A549 (cell line): ENCODE data around the gene GPR15LG. TPM values are rescaled to one million over a fixed set of nuclear protein-coding genes. Genes with fewer than 3 reads are reported as not detected.

ENCODE experiments used
- ATAC-seq, 2 experiments: fragments of 200-7000 bp in 1 of 2; fragments of >200 bp in 1 of 2; cut with Nextera tagmentation in 1 of 2; cut with Tn5 transposase in 1 of 2; 3 replicates each; pipeline versions ENCODE4 v1.8.0 to v1.9.1; 2018 to 2020; ENCODE audit warnings: mild to moderate bottlenecking in 1 of 2, moderate library complexity in 1 of 2
- CTCF ChIA-PET: fragments of 300-600 bp; sonication (Branson Sonifier 250); formaldehyde crosslinking; extraction: SDS; loops from one replicate; lab custom pipeline; 2021; ENCODE audit warnings: antibody characterized with exemption, inconsistent platforms; lab: Yijun Ruan, JAX
- POLR2A ChIA-PET: fragments of 350-600 bp; formaldehyde crosslinking; extraction: SDS; loops from one replicate; lab custom pipeline; 2021; ENCODE audit warnings: antibody characterized with exemption, inconsistent platforms; lab: Yijun Ruan, JAX
- DNase-seq, 2 experiments: peaks; one replicate each; pipeline versions ENCODE4 v3.0.0 to v3.0.0-alpha.2; 2011 to 2016; ENCODE audit warnings: low read depth in 1 of 2, low spot score in 1 of 2
- FAIRE-seq: peaks from 2 replicates; lab custom pipeline; 2011; peaks lifted over from hg19 to GRCh38; lab: Jason Lieb, UNC
- H3K27ac ChIP-seq, 2 experiments: fragments of >200 bp; sonication (Bioruptor Twin); formaldehyde crosslinking; 3 replicates each; pipeline ENCODE4 v1.5.1; 2016 to 2017
- H3K4me1 ChIP-seq: fragments of >200 bp; sonication (Bioruptor Twin); formaldehyde crosslinking; 3 replicates; pipeline ENCODE4 v1.6.1; 2016
- H3K4me2 ChIP-seq: fragments of >200 bp; sonication (Bioruptor Twin); formaldehyde crosslinking; 3 replicates; pipeline ENCODE4 v1.6.1; 2016
- H3K4me3 ChIP-seq: fragments of >200 bp; sonication (Bioruptor Twin); formaldehyde crosslinking; 3 replicates; pipeline ENCODE4 v1.5.1; 2016
- H3K9me3 ChIP-seq: fragments of >200 bp; sonication (Bioruptor Twin); formaldehyde crosslinking; 3 replicates; pipeline ENCODE4 v1.6.1; 2016
- CBX2 ChIP-seq: fragments of 200-600 bp; sonication (generic); IDR thresholded peaks from 2 replicates; pipeline ENCODE4 v1.6.1; 2016; ENCODE audit warnings: low read depth, mild to moderate bottlenecking, borderline replicate concordance
- CHD4 ChIP-seq: fragments of 200-600 bp; sonication (generic); IDR thresholded peaks from 2 replicates; pipeline ENCODE4 v1.6.1; 2016; ENCODE audit warnings: antibody characterized with exemption, mild to moderate bottlenecking, borderline replicate concordance
- ELK1 ChIP-seq: fragments of 150-350 bp; IDR thresholded peaks from 2 replicates; pipeline ENCODE4 v1.6.1; 2014; ENCODE audit warnings: low read depth, mild to moderate bottlenecking, low read length
- FOSB ChIP-seq: fragments of 250-450 bp; sonication (Bioruptor Pico); IDR thresholded peaks from 2 replicates; pipeline ENCODE4 v1.5.0; 2020; ENCODE audit warnings: mild to moderate bottlenecking, moderate library complexity
- FOXS1 ChIP-seq: fragments of 250-450 bp; sonication (Bioruptor Pico); IDR thresholded peaks from 2 replicates; pipeline ENCODE4 v1.5.0; 2020; ENCODE audit warnings: mild to moderate bottlenecking, moderate library complexity
- GATA3 ChIP-seq: IDR thresholded peaks from 2 replicates; pipeline ENCODE4 v1.6.1; 2012; ENCODE audit warnings: borderline replicate concordance
- HOXB13 ChIP-seq: fragments of 250-450 bp; sonication (Bioruptor Pico); IDR thresholded peaks from 2 replicates; pipeline ENCODE4 v1.5.0; 2020; ENCODE audit warnings: low read depth, mild to moderate bottlenecking, moderate library complexity
- MAX ChIP-seq: IDR thresholded peaks from 2 replicates; pipeline ENCODE4 v1.6.1; 2012
- MYC ChIP-seq: IDR thresholded peaks from 2 replicates; pipeline ENCODE4 v1.6.1; 2012; ENCODE audit warnings: mild to moderate bottlenecking, inconsistent platforms, low read length, improper control_type of control experiment, borderline replicate concordance
- NPAS2 ChIP-seq: fragments of 250-450 bp; sonication (Bioruptor Pico); IDR thresholded peaks from 2 replicates; pipeline ENCODE4 v1.8.0; 2022; ENCODE audit warnings: mild to moderate bottlenecking, moderate library complexity, borderline replicate concordance
- SMC3 ChIP-seq: fragments of >200 bp; sonication (Bioruptor Twin); formaldehyde crosslinking; IDR thresholded peaks from 3 replicates; pipeline ENCODE4 v1.6.1; 2018; ENCODE audit warnings: inconsistent platforms
- SREBF2 ChIP-seq: fragments of 450-650 bp; IDR thresholded peaks from 2 replicates; pipeline ENCODE4 v1.6.1; 2014; ENCODE audit warnings: mild to moderate bottlenecking, moderate library complexity
- TP53 ChIP-seq: fragments of 250-450 bp; sonication (Bioruptor Pico); IDR thresholded peaks from 2 replicates; pipeline ENCODE4 v1.5.0; 2021; ENCODE audit warnings: mild to moderate bottlenecking, moderate library complexity
- ZFP36 ChIP-seq: fragments of 450-650 bp; IDR thresholded peaks from 2 replicates; pipeline ENCODE4 v1.6.1; 2014; ENCODE audit warnings: borderline replicate concordance; ENCODE audit not compliant: partially characterized antibody
- ZNF302 ChIP-seq: fragments of 250-450 bp; sonication (Bioruptor Pico); IDR thresholded peaks from 2 replicates; pipeline ENCODE4 v1.9.0; 2021; ENCODE audit warnings: inconsistent platforms, mild to moderate bottlenecking, moderate library complexity
- ZSCAN20 ChIP-seq: fragments of 250-450 bp; sonication (Bioruptor Pico); IDR thresholded peaks from 2 replicates; pipeline ENCODE4 v1.8.0; 2022; ENCODE audit warnings: mild to moderate bottlenecking, moderate library complexity
- WGBS: methylation state at CpG from one replicate; pipeline ENCODE4 v1.1.6; 2017; ENCODE audit errors: missing lambda C conversion rate; 5-methylcytosine and 5-hydroxymethylcytosine counted together
- polyA plus RNA-seq, 4 experiments: library from polyadenylated mRNA; depleted of rRNA in 3 of 4; stranded (reverse); fragments of >200 nt; fragmentation: RNase III in 1 of 4; extraction: RNeasy Plus Mini Kit Qiagen cat#74134 plus additional on column Dnase treatment in 1 of 4; gene quantifications; 2 replicates in 3 of 4; 3 replicates in 1 of 4; pipeline ENCODE4 v1.2.3, GENCODE V29; 2011 to 2017
- TF ChIP-seq, protein P1 (sequence below): fragments of 250-450 bp; sonication (Bioruptor Pico); IDR thresholded peaks from 2 replicates; pipeline ENCODE4 v1.5.0; 2021; ENCODE audit warnings: mild to moderate bottlenecking, moderate library complexity, borderline replicate concordance
- TF ChIP-seq, protein P2 (sequence below): fragments of >200 bp; sonication (Bioruptor Twin); formaldehyde crosslinking; IDR thresholded peaks from 2 replicates; pipeline ENCODE4 v1.6.1; 2016

Gene GPR15LG
- polyA plus RNA-seq, 2 of the 4 experiments (the other 2 are of a cell fraction) = not detected

DNA sequence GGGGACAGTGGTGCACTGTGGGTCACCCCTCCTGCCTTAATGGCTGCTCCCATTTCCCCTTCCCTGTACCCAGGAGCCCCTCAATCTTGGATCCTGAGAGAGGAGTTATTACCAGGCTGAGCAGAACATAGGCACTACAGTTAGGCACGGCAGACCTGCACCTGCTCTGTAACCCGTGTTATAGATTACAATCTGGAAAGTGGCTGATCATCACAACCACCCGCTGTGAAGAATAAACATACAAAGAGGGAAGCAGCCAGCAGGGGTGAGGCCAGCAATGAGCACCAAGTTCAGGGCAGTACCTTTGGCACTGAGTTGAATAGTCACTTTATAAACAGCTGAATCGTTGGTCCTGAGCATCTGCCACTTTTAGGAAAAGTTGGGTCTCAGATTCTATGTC lies 22.5 kb downstream of the GPR15LG start:
- H3K4me2 ChIP-seq = peak overlapping the region; percentile 34; the same call in 2 of the 3 replicates
- WGBS = 3% methylated on average over 4 of the region's 4 CpGs
- ATAC-seq = peak; percentile 24 to 28; a peak in 5 of 6 replicates
- FAIRE-seq = no peak
- no peaks in the 10 kb centered on the region for H3K9me3 ChIP-seq
- no peak overlapping the region for H3K27ac ChIP-seq
- peak in 1 of 2 experiments; percentile 28 for DNase-seq
- ChIA-PET CTCF (interaction anchor here (0.6 kb wide), 1 partner anchor 305 kb away, joined by 3 read pairs; no protein-coding TSS in a partner anchor), POLR2A (no interaction called here)
- H3K4me3 ChIP-seq = no peak overlapping the region
- TF ChIP-seq GATA3 = peak; percentile 33; the same call in 1 of the 2 replicates
- TF ChIP-seq, protein P1, sequence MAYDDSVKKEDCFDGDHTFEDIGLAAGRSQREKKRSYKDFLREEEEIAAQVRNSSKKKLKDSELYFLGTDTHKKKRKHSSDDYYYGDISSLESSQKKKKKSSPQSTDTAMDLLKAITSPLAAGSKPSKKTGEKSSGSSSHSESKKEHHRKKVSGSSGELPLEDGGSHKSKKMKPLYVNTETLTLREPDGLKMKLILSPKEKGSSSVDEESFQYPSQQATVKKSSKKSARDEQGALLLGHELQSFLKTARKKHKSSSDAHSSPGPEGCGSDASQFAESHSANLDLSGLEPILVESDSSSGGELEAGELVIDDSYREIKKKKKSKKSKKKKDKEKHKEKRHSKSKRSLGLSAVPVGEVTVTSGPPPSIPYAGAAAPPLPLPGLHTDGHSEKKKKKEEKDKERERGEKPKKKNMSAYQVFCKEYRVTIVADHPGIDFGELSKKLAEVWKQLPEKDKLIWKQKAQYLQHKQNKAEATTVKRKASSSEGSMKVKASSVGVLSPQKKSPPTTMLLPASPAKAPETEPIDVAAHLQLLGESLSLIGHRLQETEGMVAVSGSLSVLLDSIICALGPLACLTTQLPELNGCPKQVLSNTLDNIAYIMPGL (CRISPR knock-in tag) = no peak
- peaks cover 4% of the 10 kb centered on the region; the same call in 1 of the 3 replicates for H3K4me1 ChIP-seq

- Histone ChIP-seq H3K4me1 (peaks cover 4% of the 10 kb centered on the region; the same call in 1 of the 3 replicates), H3K9me3 (no peaks in the 10 kb centered on the region), H3K27ac (no peak overlapping the region), H3K4me3 (no peak overlapping the region), H3K4me2 (no peak overlapping the region)
- POLR2A ChIA-PET = no interaction called here
- no peak for DNase-seq
- CTCF ChIA-PET = no interaction called here
- no peak for FAIRE-seq
- no peak for TF ChIP-seq ZFP36
- TF ChIP-seq CBX2 = no peak
- TF ChIP-seq TP53 (CRISPR knock-in tag) = no peak
- TF ChIP-seq ZSCAN20 (CRISPR knock-in tag) = no peak
- no peak for TF ChIP-seq FOSB (CRISPR knock-in tag)
- TF ChIP-seq SMC3 = no peak
- TF ChIP-seq ELK1 = no peak
- TF ChIP-seq, protein P2, sequence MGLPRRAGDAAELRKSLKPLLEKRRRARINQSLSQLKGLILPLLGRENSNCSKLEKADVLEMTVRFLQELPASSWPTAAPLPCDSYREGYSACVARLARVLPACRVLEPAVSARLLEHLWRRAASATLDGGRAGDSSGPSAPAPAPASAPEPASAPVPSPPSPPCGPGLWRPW = no peak
- no peak for TF ChIP-seq SREBF2
- TF ChIP-seq HOXB13 (CRISPR knock-in tag) = no peak
- TF ChIP-seq NPAS2 (CRISPR knock-in tag) = no peak
- no peak for TF ChIP-seq MAX
- no peak for TF ChIP-seq ZNF302 (CRISPR knock-in tag)
- TF ChIP-seq MYC = no peak
- peak; percentile 11 to 26; a peak in 2 of 6 replicates for ATAC-seq
- WGBS = 36% methylated on average over 5 of the region's 5 CpGs
Measured at GRCh38 chr10:84196941-84197340, 23.3 kb downstream of the GPR15LG start.

DNA sequence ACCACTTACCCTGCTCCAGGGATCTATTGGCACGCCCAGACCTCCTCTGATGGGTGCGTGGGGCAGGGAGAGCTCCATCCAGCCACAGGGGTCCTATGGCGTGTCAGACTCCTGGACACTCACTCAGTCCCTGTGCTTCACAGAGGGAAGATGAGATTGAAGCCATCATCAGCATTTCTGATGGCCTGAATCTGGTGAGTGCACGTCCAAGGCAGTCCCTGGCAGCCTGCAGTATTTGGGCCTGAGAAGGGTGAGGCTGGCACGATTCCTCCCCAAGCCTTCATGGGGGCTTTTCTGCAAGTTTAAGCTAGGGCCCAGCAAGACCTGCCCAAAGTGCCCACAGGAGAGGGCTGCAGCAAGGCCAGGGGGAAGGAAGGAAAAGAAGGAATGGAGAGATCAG lies 24.0 kb downstream of the GPR15LG start:
- 7% methylated on average over 2 of the region's 5 CpGs for WGBS
- DNase-seq (no peak), ATAC-seq (no peak), FAIRE-seq (no peak)
- Histone ChIP-seq H3K9me3 (no peaks in the 10 kb centered on the region), H3K4me3 (no peak overlapping the region), H3K27ac (no peak overlapping the region), H3K4me1 (peaks cover 4% of the 10 kb centered on the region; the same call in 1 of the 3 replicates), H3K4me2 (no peak overlapping the region)
- TF ChIP-seq FOXS1 (CRISPR knock-in tag) (no peak), SREBF2 (no peak), CHD4 (no peak)
- ChIA-PET CTCF (interaction anchor here (0.8 kb wide), 1 partner anchor 18 kb away, joined by 3 read pairs; no protein-coding TSS in a partner anchor), POLR2A (no interaction called here)
